HG02852 (cell line): ENCODE data around the gene FKBP1B.
A peak's percentile ranks its signal among the peaks of the same experiment; 100 is the strongest.
"Not testable (repeated sequence)": the region's sequence is repeated elsewhere in the genome, so short reads cannot be mapped to it uniquely, and the experiment has no call there.

Experiments
- ATAC-seq: cut with Tn5 transposase; IDR thresholded peaks from one replicate; pipeline ENCODE4 v1.9.1; 2021; ENCODE audit warnings: mild to moderate bottlenecking, moderate library complexity; ENCODE audit not compliant: unreplicated experiment

Gene FKBP1B

DNA sequence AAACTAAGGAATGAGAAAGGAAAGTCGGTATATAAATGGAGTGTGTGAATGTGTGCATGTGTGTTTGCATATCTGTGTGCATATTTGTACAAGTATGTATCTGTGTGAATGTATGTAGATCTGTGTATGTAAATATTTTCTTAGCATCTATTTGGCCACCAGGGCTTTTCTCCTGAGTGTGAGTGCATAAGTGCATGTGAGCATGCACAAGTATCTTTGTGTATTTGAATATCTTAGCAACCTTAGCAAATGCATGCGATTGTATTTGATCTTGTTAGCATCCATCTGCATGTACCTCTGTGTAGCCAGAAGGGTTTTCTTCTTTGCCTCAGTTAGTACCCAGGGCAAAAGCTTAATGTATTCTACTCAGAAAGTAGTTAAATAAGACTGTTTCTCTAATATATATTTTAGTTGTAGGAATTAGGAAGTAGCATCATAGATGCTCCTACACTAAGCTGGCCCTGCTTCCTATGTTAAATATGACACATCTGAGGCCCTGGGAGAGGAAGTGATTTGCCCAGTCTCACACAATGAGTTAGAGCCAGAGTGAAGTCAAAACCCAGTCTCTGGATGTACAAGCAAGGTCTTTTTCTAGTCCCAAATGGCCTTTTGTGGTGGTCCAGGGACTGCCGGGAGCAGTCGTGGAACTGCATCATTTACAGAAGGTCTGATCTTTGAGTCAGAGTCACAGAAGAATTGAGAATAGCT is 9.2 kb downstream of the FKBP1B start:
- ATAC-seq: no peak

DNA sequence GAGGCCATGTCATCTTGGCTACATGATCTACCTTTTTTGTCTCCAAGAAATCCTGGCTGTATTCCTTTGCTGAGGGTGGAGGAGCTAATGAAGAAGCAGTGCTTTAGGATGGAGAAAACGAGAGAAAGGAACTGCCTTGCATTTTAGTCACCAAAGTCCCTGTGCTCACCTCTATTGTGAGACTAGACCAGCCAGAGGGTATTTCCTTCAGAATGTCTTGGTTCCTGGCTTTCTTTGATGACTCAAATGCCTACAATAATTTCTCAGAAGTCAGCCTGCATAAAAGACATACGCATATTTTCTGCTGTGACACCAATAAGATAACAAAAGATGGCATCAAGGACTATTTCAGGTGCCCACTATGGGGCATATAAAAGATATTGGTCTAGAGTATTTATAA is 15.8 kb downstream of the FKBP1B start:
- ATAC-seq: no peak

DNA sequence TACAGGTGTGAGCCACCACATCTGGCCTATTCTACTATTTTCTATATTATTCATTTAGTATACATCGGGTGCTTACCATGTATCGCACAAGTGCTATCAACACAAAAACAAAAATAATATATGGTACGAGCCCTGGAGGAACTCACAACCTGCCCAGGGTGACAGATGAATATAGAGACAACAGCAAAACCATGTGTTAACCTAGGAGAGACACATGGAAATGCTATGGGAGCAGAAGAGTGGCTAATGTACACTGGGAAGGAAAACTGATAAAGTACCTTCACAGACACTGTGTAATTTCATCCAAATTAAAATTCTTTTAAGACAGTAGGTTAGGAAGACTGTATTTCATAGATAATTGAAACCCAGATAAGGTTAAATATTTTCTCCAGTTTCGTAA is 22.7 kb downstream of the FKBP1B start:
- no peak for ATAC-seq

DNA sequence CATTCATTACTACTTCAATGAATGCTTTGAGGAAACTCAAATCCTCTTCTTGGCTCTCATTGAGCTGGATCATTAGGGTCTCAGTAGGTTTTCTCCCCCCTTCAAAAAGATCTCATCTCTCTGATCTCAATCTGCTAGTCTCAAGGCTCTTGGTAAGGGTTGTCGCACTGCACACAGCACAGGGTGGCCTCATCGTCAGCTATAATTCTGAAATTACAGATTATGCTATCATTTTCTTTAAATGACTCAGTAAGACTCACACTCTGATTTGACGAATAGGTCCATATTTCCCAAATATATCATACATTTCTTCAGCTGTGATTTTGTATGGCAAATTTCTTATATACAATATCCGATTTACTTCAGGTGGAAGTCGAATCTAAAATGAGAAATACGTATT is 24.3 kb downstream of the FKBP1B start:
- ATAC-seq: no peak

DNA sequence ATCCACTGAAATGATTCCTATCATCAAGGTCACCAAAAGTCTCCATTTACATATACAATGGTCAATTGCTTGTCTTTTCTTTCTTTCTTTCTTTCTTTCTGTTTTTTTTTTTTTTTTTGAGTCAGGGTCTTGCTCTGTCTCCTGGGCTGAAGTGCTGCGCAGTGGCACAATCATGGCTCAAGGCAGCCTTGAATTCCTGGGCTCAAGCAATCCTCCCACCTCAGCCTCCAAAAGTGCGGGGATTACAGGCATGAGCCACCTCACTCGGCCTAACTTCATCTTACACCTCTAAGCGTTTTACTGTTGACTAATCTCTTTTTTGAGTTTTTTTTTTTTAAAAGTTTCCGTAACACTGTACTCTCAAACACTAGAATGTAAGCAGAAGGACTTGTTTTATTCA is 25.7 kb downstream of the FKBP1B start:
- ATAC-seq: no peak

DNA sequence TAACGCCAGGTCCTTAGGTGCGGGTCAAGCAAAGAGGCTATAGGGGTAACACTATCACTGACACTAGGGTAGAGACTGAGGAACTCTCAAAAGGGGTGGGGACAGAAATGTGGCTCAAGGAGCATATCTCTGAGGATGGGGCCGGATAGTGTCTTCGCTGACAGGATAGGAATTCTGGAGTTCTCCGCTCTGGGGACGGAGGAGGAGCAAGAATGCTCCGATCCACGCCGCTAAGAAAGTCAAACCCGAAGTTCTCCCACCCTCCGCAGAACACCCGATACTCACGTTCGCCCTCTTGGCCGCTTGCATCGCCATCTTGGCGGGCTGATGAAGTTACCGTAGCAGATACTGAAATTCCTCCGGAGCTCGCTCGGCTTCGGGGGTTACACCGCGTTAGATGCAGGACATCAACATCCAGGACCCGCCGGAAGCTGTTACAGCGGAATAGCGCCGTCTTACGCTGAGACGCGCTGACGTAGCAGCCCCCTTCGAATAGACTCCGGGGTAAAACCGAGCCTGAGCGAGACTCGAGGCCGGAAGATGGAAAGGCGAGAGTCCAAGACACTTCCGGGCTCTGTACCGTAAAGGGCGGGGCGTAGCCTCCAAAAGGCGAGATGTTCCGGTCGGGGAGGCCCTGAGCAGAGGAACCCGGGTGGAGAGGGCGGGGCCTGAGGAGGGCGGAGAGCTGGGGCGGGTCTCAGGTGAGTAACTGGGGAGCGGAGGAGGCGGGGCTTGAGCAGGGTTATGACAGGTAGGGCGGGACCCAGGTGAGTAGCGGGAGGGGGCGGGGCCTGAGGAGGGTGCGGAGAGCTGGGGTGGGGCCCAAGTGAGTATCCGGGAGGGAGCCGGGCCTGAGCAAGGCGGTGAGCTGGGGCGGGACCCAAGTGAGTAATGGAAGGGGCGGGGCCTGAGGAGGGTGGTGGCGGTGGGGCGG is 26.6 kb downstream of the FKBP1B start, which contains the start of gene SF3B6:
SF3B6 (minus strand) TSS at position 412 of the 934 bp plus-strand sequence; CDS start at position 315, 97 bp downstream.
- ATAC-seq: peak; percentile 93

DNA sequence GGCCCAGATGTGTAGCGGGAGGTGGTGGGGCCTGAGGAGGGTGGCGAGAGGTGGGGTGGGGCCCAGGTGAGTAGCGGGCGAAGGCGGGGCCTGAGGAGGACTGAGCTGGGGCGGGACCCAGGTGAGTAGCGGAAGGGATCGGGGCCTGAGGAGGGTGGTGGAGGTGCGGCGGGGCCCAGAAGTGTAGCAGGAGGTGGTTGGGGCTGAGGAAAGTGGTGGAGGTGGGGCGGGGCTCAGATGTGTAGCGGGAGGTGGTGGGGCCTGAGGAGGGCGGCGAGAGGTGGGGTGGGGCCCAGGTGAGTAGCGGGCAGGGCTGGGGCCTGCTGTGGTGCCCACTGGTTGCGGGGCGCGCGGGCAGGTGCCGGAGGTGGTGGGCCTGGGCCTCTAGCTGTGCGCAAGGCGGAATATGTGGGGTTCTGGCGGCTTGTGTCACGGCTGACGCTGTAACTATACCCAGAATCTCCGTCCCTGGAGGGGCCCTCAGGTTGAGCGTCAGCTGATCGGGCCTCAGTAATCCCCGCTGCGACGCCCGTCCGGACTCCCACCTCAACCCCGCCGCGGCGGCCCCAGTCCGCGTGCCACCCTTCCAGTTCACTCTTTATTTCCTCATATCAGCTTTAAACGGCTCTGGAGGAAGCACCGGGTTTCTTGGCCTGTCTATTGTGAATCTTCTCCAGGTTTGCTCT is 27.5 kb downstream of the FKBP1B start:
- ATAC-seq: peak; percentile 6

DNA sequence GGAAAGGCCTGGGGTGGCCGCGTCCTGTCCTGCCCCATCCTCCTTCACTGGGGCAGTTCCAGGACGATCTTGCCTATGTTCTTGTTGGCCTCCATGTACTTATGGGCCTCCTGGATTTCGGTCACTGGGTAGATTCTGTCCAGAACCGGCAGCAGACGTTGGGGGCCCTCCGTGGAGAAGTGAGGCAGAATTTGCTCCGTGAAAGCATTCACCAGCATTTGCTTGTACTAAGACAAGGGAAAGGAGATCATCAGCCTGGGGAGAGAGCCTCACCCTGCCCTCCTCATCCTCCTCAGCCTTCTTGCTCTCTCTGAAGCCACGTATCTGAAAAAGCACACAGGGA is 28.0 kb downstream of the FKBP1B start:
- no peak for ATAC-seq

DNA sequence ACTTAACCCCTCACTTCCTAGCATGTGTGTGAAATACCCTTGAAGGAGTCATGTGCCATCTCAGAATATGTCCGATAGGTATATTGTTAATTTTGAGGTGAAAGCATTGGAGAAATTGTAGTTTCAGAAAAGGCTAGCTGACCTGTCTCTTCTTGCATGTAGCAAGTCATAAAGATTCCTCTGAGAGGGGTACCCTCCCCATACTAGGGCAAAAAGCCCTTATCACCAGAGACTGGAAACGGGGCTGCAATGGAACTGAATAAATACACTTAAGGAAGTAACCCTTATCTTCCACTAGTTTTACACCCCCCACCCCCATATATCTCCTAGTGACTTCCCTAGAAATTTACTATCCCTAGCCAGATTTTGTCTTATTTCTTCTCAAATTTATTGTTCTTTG is 28.3 kb downstream of the FKBP1B start:
- ATAC-seq: no peak

DNA sequence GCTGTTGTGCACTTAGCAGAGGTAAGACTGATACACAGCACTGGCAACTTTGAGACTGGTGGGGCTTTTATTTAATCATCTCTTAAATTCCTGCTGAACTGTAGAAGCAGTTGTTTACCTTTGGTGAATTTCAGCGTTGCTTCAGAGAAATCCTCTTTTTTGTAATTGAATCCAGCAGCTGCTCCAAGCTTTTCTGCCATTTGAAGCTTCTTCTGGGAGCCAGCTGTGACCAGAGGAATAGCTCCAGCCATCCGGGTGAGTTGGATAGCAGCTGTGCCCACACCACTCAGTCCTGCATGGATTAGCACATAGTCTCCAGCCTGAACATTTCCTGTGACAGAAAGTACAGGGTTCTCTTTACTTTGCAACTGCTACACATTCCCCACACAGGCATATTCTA is 31.2 kb downstream of the FKBP1B start:
- no peak for ATAC-seq

DNA sequence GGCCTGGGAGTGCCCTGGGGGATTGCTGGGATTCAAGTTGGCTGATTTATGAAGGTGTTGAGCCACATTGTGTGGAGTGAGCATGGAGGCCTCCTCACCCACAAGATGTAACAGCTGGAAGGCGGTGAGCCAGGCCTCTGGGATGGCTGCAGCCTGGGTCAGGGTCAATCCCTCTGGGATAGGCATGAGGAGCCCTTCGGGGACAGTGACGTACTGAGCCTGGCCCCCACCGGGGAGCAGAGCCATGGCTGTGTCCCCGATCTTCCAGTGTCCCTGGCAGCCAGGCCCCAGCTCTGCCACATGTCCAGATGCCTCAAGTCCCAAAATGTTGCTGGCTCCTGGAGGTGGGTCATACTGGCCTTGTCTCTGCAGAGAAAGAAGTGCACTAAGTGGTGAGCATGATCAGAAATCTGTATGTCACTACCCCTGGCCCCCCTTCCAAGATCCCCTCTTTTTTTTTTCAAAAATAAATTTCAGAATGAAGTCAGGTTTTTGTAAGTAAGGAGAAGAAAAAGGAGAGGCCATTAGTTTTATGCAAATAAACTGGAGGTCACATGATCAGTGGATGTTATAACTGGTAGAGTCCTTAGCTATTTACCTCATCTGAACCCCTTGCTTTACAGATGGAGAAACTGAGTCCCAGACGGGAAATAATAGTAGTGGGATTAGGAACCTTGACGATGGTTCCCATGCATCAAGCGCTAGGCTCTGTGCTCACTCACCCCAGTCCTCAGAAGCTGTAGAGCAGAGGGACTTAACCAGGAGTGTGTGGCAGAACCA is 33.4 kb downstream of the FKBP1B start:
- ATAC-seq: no peak

DNA sequence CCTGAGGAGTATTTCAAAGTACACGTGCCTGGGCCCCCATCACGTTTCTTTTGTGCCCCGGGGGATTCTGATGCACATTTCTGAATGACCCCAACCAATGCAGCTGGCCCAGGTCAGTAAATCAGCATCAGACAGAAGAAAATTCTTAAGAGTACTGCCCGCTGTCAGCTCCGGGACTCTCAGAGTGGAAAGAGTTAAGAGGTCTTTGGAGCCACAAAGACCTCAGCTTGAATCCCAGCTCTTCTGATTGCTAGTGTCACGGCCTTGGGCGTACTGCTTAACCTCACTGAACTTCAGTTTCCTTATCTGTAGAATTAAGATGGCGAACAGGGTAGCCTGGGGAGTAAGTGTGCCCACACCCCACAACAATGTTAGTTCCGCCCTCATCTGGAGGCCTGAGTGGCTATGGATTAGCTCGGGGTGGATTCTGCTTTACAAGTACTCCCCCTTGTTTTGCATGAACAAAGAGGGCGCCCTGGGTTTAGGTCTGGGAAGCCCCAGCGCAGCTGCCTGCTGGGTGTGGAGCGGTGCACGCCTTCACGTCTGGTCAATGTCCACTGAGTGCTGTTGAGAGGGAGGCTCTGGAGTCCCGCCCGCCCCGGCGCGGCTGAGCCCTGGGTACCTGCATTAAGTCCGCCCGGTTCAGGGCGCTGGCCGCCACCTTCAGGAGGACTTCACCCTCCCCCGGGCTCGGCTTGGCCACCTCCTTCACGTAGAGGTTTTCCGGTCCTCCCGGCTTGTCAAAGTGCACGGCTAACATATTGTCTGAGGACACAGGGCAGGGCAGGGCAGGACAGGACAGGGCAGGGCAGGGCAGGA is 34.2 kb downstream of the FKBP1B start:
- ATAC-seq: peak; percentile 75

DNA sequence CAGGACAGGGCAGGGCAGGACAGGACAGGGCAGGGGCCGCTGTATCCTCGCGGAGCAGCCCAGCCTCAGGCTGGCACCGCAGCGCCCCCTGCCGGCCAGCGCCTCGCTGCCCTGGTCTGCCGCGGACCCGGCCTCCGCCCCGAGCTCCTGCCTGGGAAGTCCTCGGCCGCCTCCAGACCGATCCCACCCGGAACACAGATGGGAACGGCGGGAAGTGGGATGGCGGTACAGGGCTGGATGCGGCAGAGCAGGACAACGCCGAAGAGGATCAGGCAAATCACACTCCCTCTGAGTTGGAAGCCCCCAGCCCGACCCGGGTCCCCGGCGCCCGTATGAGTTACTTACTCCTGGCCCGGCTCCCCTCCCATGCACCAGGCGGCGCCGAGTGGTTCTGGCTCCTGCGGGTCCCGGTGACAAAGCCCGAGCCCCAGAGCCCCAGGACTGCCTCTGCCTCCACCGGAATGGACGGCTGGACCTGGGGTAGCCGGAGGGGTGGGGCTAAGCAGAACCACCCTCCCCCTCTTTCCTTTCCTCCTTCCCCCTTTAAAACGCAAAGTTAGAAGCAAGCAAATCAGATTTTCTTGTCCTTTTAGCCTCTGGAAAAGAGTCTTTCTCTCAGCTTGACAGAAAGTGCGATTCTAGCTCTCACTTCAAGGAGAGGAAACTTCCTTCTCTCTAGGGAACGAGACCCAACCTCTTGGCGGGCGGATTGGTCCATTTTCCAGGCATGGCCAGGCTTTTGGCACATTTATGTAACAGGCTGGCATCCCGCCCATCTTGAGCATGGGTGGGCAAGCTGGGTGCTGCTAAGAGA is 35.1 kb downstream of the FKBP1B start, which contains the start of gene TP53I3:
TP53I3 (minus strand) TSS at position 449 of the 814 bp plus-strand sequence. CDS start 508 bp downstream, outside the sequence.
- peak; percentile 75 for ATAC-seq

DNA sequence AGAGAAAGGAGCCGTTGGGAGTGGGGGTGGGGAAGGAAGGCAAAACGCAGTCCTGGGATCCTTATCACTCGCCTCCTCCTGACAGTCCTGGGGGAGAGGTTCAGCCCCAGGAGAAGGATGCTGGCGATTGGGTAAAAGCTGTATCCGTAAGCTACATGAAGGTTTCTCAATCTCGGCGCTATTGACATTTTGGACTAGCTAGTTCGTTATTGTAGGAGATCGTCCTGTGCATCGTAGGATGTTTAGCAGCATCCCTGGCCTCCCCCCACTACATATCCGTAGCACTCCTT is 35.6 kb downstream of the FKBP1B start:
- ATAC-seq: no peak

DNA sequence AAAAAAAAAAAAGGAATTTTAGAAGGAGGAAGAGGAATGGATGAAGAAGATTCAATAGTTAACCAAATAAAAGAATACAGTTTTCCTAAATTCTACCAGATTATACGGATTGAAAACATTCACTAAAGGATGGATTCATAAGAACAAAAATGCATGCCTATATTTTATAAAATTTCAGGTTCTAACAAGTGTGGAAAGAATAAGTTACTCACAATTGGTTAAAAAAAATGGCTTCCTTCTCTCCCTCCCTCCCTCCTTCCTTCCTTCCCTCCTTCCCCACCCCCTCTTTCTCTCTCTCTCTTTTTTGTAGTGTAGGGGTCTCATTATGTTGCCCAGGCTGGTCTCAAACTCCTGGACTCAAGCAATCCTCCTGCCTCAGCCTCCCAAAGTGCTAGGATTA is 36.7 kb downstream of the FKBP1B start:
- ATAC-seq: no peak

DNA sequence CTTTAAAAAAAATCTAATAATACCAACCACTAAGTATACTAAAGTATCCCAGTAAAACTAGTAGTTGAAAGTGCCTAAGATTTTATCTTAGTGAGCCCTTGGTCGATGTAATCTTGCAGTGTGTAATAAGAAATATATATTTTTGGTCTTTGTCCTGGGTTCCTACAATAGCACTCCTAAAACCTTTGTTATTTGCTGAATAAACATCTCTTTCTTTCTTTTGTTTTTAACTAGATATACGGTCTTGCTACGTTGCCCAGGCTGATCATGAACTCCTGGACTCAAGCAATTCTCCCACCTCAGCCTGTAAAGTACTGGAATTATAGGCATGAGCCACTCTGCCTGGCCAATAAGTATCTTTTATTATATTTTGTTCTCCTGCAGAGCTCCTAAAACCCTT is 37.5 kb downstream of the FKBP1B start:
- ATAC-seq: no peak

DNA sequence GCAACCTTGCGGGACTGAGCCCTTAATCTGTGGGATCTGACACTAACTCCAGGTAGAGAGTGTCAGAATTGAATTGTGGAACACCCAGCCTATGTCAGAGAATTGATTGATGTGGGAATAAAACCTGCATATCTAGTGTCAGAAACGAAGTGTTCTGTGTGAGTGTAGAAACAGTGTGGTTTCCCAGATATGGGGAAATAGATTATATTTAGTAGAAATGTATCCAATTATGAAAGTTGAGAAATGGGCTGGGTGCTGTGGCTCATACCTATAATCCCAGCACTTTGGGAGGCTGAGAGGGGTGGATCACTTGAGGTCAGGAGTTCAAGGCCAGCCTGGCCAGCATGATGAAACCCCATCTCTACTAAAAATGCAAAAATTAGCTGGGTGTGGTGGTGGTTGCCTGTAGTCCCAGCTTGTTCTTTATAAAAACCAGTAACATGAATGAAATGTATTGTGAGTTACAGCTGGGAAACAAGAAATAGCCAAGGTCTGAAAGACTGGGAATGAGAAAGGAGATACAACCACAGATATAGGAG is 39.3 kb downstream of the FKBP1B start:
- ATAC-seq: no peak

DNA sequence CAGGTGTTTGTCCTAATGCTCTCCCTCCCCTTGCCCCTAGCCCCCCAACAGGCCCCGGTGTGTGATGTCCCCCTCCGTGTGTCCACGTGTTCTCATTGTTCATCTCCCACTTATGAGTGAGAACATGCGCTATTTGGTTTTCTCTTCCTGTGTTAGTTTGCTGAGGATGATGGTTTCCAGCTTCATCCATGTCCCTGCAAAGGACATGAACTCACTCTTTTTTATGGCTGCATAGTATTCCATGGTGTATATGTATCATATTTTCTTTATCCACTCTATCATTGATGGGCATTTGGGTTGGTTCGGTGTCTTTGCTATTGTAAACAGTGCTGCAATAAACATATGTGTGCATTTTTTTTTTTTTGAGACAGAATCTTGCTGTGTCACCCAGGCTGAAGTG is 43.7 kb downstream of the FKBP1B start:
- ATAC-seq: not testable (repeated sequence)

DNA sequence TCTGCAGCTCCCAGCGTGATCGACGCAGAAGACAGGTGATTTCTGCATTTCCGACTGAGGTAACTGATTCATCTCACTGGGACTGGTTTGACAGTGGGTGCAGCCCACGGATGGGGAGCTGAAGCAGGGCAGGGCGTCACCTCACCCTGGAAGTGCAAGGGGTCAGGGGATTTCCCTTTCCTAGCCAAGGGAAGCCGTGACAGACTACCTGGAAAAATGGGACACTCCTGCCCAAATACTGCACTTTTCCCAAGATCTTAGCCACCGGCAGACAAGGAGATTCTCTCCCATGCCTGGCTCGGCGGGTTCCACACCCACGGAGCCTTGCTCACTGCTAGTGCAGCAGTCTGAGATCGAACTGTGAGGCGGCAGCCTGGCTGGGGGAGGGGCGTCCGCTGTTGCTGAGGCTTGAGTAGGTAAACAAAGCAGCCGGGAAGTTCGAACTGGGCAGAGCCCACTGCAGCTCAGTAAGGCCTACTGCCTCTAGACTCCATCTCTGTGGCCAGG is 45.7 kb downstream of the FKBP1B start:
- ATAC-seq: not testable (repeated sequence)
